NCI-H2081 (cell line): ENCODE results near the gene TMCO4.

Experiments
- DNase-seq, 2 experiments: peaks; one replicate each; lab custom pipeline; 2025; lab: John Stamatoyannopoulos, UW

Gene TMCO4

GRCh38 chr1:19775831-19776230 lies 23.9 kb downstream of the TMCO4 start:
- no peak for DNase-seq

GRCh38 chr1:19775317-19775716 lies 24.4 kb downstream of the TMCO4 start:
- no peak for DNase-seq

- no peak for DNase-seq
Measured at GRCh38 chr1:19774180-19774785, 25.4 kb downstream of the TMCO4 start.

DNA sequence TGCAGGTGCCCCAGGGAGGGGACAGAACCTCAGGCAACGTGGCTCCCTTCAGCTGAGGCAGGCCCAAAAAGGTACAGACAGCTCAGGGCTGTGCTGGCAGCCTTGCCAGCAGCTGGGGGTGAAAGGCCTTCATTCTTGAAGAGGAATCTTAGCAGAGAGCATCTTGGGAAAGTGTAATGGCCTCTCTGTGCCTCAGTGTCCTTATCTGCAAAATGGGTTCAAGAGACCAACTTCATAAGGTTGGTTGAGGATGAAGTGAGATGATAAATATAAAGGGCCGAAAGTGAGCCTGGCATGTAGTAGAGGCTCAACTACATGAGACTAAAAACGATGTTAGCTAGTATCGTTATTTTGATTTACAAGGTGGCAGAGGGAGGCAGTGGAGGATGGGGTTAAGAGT lies 26.2 kb downstream of the TMCO4 start:
- DNase-seq: no peak

GRCh38 chr1:19772053-19772452 lies 27.7 kb downstream of the TMCO4 start:
- no peak for DNase-seq

- no peak for DNase-seq
Measured at GRCh38 chr1:19771350-19771749, 28.4 kb downstream of the TMCO4 start.

- DNase-seq: no peak
Measured at GRCh38 chr1:19770436-19771190, 29.1 kb downstream of the TMCO4 start.

DNA sequence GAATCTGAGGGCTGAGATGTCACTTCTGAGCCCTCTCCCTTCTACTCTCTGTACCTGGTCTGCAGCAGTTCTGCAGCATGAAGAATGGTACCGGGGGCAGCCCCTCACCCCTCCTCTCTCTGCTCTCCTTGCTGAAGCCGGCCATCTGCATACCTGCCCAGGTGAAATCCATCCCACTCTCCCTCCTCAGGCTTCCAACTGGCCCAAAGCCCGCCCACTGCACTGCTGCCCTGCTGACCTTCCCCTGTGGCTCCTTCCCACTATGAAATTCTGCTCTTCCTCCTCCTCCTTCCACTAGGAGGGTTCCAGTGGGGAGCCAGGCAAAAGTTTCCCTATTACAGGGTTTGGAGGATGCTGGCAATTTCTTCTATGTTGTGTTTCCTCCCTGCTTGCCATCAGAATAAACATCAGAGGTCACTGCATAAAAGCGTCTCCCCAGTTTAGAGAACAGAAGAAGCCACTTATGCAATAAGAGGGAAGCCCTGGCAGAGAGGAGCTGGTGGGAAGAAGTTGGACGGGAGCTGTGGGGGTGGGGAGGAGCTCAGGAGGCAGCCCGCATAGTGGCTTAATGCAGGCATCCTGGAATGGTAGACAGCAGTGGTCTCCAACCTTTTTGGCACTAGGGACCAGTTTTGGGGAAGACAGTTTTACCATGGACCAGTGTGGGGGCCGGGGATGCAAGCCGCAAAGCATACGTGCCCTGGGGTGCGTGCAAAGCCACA lies 30.3 kb downstream of the TMCO4 start:
- DNase-seq: no peak

DNA sequence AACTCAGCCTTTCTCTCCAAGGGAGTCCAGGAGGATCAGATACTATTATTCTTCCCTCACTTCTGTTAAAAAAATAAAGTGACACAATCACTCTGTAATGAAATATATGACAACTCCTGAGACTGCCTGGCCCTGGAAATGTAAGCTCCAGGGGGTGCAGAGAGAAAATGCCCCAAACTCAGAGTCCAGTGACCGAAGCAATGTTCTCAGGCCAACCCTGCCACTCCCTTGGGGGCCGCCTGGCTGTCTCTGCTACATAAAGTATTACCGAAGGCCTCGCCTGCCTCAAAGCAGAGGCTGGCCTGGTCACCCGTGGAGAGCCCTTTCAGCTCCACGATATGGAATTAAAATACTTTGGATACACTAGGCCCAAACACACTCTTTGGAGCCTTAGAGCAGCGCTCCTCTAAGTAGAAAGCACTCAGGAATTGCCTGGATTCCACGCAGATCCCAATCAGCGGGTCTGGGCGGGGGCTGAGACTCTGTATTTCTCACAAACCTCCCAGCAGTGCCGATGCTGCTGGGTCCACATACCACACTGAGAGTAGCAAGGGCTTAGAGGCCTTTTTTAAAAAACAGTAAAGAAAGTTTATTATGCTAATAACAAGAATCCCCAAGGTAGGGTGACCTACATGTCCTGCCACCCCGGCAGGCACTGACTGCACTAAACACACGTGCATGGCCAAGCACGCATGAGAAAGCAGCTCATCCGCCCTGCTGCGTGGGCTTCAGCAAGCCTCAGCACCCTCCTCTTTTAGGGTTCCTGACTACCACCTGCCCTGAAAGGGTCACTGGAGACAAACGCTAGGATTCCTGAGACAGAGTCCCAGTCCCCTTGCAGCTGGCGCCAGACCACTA lies 31.1 kb downstream of the TMCO4 start:
- DNase-seq: no peak

GRCh38 chr1:19765623-19766022 lies 34.1 kb downstream of the TMCO4 start:
- DNase-seq: no peak

GRCh38 chr1:19764848-19765247 lies 34.9 kb downstream of the TMCO4 start:
- no peak for DNase-seq

- peak; percentile 6 to 26 for DNase-seq
Measured at GRCh38 chr1:19762175-19762779, 37.4 kb downstream of the TMCO4 start.

GRCh38 chr1:19759740-19760089 lies 40.0 kb downstream of the TMCO4 start:
- DNase-seq: no peak

GRCh38 chr1:19758227-19758830 lies 41.4 kb downstream of the TMCO4 start:
- DNase-seq: no peak

GRCh38 chr1:19757641-19758040 lies 42.1 kb downstream of the TMCO4 start:
- no peak for DNase-seq

DNA sequence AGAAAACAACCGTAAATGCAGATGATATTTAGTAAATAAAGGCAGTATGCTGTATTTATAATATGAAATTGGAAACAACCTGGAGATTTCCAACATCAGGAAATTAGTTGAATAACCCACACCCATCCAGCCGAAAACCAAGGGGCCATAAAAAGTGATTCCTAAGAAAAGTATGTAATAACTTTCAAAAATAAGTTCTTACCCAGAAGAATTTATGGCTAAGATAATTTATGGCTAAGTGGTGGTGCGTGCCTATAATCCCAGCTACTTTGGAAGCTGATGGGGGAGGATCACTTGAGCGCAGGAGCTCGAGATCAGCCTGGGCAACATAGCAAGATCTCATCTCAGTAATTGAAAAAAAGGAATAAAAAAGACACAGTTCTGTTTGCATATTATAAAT lies 43.2 kb downstream of the TMCO4 start:
- no peak for DNase-seq

DNA sequence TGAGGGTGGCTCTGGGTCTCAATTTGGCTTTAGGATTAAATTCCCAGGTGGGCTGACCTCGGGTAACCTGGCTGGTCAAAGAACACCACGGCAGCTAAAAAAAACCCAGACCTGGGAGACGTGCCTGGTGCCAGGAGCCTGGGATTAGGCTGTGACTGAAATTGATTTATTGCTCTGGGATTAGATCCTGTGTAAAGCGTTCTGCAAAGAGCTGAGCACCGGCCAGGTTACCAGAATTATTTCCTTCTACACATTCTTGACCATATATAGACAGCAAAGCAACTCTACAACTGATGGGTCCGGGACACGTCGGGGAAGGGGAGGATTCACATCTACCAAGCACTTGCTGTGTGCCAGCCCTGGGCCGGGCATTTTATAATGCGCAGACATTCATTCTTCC lies 45.2 kb downstream of the TMCO4 start:
- no peak for DNase-seq

DNA sequence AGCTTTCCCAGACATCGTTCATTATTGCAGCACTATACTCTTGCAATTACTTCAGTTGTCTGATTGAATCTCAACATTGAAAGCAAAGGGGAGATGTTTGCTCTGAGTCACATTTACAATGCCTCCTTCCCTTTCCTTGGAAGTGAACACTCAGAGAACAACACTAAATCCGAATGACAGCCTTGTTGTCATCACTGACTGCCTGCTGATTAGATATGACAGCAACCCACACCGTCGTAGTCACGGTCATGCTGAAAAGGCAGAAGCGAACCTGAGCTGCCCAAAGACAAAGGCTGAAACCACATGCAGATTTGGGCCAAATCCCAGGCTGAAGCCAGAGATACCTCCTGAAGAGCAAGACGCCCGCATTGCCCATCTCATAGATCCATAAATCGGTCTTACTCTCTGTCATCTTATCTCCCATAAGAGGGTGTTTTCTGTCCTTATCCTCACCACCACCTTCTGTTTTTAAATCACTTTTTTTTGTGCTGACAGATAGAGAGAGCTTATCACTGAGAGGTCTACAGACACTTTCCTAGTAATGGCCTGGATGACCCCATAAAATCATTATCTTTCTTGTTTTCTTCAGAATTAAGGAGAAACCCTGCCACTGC lies 47.5 kb downstream of the TMCO4 start:
- no peak for DNase-seq

DNA sequence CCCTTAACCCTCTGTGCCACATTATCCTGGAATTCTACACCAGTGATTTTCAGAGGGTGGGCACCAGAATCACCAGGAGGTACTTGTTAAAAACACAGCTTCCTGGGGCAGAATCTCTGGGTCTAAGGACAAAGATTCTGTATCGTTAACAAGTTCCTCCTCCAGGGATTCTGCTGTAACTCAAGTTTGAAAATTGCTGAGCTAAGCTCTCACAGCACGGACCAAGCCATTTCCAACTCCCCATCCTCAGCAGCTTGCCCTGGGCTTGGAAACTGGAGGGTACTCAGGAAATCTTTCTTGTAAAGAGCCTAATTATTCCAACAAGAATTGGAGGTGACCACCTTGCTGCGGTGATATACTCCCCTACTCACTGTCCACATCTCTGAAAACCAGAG lies 48.8 kb downstream of the TMCO4 start:
- no peak for DNase-seq

GRCh38 chr1:19750101-19750881 lies 49.4 kb downstream of the TMCO4 start:
- DNase-seq: no peak
